Ecto neural progenitor cell (in vitro differentiated cells): ENCODE results near the gene KCNJ15.
"Not testable (repeated sequence)": the region's sequence is repeated elsewhere in the genome, so short reads cannot be mapped to it uniquely, and the experiment has no call there.

ENCODE experiments used
- DNase-seq: peaks from one replicate; pipeline ENCODE4 v3.0.0-alpha.2; 2018; ENCODE audit warnings: low spot score

Gene KCNJ15

GRCh38 chr21:38244885-38245869 is 11.6 kb upstream of the KCNJ15 start:
- no peak for DNase-seq

- DNase-seq, result no peak
These were observed 10.3 kb upstream of the KCNJ15 start for GRCh38 chr21:38246511-38246910.

- not testable (repeated sequence) for DNase-seq
These were observed 9.7 kb upstream of the KCNJ15 start for GRCh38 chr21:38247054-38247453.

GRCh38 chr21:38247738-38248510 is 8.9 kb upstream of the KCNJ15 start:
- no peak for DNase-seq

GRCh38 chr21:38249256-38249655 is 7.5 kb upstream of the KCNJ15 start:
- no peak for DNase-seq

- DNase-seq, result no peak
These were observed 7.0 kb upstream of the KCNJ15 start for GRCh38 chr21:38249696-38250278.

- DNase-seq, result no peak
These were observed 5.8 kb upstream of the KCNJ15 start for GRCh38 chr21:38250991-38251418.

- DNase-seq, result no peak
These were observed 1.8 kb upstream of the KCNJ15 start for GRCh38 chr21:38254970-38255369.

- no peak for DNase-seq
These were observed 1.1 kb upstream of the KCNJ15 start for GRCh38 chr21:38255571-38256117.

- DNase-seq, result no peak
These were observed 876 bp downstream of the KCNJ15 start for GRCh38 chr21:38257667-38258066.

GRCh38 chr21:38258521-38259485 is 2.0 kb downstream of the KCNJ15 start:
- no peak for DNase-seq

GRCh38 chr21:38259665-38260064 is 2.9 kb downstream of the KCNJ15 start:
- DNase-seq, result no peak

GRCh38 chr21:38260426-38260825 is 3.6 kb downstream of the KCNJ15 start:
- no peak for DNase-seq

- no peak for DNase-seq
These were observed 5.1 kb downstream of the KCNJ15 start for GRCh38 chr21:38261851-38262250.

- no peak for DNase-seq
These were observed 6.7 kb downstream of the KCNJ15 start for GRCh38 chr21:38263493-38263892.

- no peak for DNase-seq
These were observed 7.8 kb downstream of the KCNJ15 start for GRCh38 chr21:38264571-38264970.

GRCh38 chr21:38265166-38265565 is 8.4 kb downstream of the KCNJ15 start:
- no peak for DNase-seq

- no peak for DNase-seq
These were observed 9.9 kb downstream of the KCNJ15 start for GRCh38 chr21:38266732-38267131.

- no peak for DNase-seq
These were observed 10.5 kb downstream of the KCNJ15 start for GRCh38 chr21:38267136-38267755.

- no peak for DNase-seq
These were observed 11.4 kb downstream of the KCNJ15 start for GRCh38 chr21:38267991-38268863.
